Uterus (tissue), 2 donors: Measurements from ENCODE around the gene ST8SIA6.

Experiments used
- POLR2A ChIP-seq, 2 donors: fragments of 450-650 bp; IDR thresholded peaks; one replicate each; pipeline ENCODE4 v1.6.1; 2016; ENCODE audit warnings: antibody characterized with exemption in 2 of 2, mild to moderate bottlenecking in 1 of 2, moderate library complexity in 1 of 2
- TF ChIP-seq, protein P1 (sequence below), 4 experiments: fragments of 200-600 bp in 2 of 4; fragments of 450-650 bp in 2 of 4; sonication (generic) in 2 of 4; IDR thresholded peaks; one replicate each; pipeline ENCODE4 v1.5.1; 2016 to 2019; ENCODE audit warnings: antibody characterized with exemption in 4 of 4, mild to moderate bottlenecking in 2 of 4, moderate library complexity in 1 of 4

DNA sequence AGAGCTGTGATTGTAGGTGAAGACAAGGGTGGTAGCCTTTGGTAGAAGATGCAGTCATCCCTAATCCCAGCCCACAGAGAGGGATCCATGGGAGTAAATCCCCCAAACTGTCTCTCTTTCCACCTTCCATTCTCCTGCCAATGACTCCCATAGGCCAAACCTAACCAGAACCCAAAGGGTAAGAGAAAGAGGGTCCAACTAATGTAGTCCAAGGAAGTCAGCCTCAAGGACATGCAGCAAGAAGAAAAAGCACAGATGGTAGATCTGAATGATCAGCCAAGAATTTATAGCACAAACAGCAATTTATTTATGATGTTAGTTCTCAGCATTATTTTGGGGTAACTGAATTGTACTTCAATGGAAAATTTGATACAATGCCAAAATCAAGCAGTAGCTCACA is 87.7 kb downstream of the ST8SIA6 start:
- TF ChIP-seq, protein P1, sequence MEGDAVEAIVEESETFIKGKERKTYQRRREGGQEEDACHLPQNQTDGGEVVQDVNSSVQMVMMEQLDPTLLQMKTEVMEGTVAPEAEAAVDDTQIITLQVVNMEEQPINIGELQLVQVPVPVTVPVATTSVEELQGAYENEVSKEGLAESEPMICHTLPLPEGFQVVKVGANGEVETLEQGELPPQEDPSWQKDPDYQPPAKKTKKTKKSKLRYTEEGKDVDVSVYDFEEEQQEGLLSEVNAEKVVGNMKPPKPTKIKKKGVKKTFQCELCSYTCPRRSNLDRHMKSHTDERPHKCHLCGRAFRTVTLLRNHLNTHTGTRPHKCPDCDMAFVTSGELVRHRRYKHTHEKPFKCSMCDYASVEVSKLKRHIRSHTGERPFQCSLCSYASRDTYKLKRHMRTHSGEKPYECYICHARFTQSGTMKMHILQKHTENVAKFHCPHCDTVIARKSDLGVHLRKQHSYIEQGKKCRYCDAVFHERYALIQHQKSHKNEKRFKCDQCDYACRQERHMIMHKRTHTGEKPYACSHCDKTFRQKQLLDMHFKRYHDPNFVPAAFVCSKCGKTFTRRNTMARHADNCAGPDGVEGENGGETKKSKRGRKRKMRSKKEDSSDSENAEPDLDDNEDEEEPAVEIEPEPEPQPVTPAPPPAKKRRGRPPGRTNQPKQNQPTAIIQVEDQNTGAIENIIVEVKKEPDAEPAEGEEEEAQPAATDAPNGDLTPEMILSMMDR (IDR thresholded peaks at IDR 0.05), result no peak
- no peak for TF ChIP-seq POLR2A (IDR thresholded peaks at IDR 0.05)
